GM12878 (cell line): ENCODE results near the gene KIAA0930.

Experiments used
- ATF2 ChIP-seq: IDR thresholded peaks from 2 replicates; pipeline ENCODE4 v1.6.1; 2012; ENCODE audit warnings: low read length, inconsistent platforms
- CTCF ChIP-seq, 3 experiments: IDR thresholded peaks in 2 of 3; conservative IDR thresholded peaks in 1 of 3; 2 replicates each; pipeline ENCODE4 v1.5.1; 2011; ENCODE audit warnings: low read depth in 3 of 3, low read length in 3 of 3, mild to moderate bottlenecking in 3 of 3, control low read depth in 2 of 3, moderate library complexity in 2 of 3, inconsistent platforms in 1 of 3, mixed read lengths in 1 of 3; ENCODE audit not compliant: control insufficient read depth in 2 of 3, insufficient read depth in 1 of 3; ENCODE audit errors: extremely low read depth in 1 of 3
- EP300 ChIP-seq, 2 experiments: fragments of 150-350 bp in 1 of 2; IDR thresholded peaks; 2 replicates each; pipeline ENCODE4 v1.6.1; 2011 to 2012; ENCODE audit warnings: low read depth in 2 of 2, low read length in 2 of 2, borderline replicate concordance in 1 of 2, improper control_type of control experiment in 1 of 2, inconsistent platforms in 1 of 2; ENCODE audit not compliant: control insufficient read depth in 1 of 2
- MAX ChIP-seq: IDR thresholded peaks from 2 replicates; pipeline ENCODE4 v1.6.1; 2012; ENCODE audit warnings: low read depth, low read length, improper control_type of control experiment
- POLR2A ChIP-seq: IDR thresholded peaks from 2 replicates; pipeline ENCODE4 v1.6.1; 2011; ENCODE audit warnings: low read depth, mild to moderate bottlenecking, low read length
- SUZ12 ChIP-seq: fragments of 200-600 bp; sonication (generic); IDR thresholded peaks from one replicate; pipeline ENCODE4 v1.6.1; 2018; ENCODE audit warnings: antibody characterized with exemption, mild to moderate bottlenecking; ENCODE audit not compliant: unreplicated experiment
- USF1 ChIP-seq: IDR thresholded peaks from 2 replicates; pipeline ENCODE4 v1.6.1; 2011; ENCODE audit warnings: borderline replicate concordance, low read depth, mild to moderate bottlenecking, moderate library complexity, mixed read lengths, low read length; ENCODE audit not compliant: insufficient read depth; ENCODE audit errors: extremely low read length

- TF ChIP-seq POLR2A: no peak
- no peak for TF ChIP-seq CTCF (IDR thresholded peaks at IDR 0.05 in 2 of 3, conservative IDR thresholded peaks at IDR 0.05 in 1 of 3; ENCODE audit: control insufficient read depth in 2 of 3, extremely low read depth in 1 of 3, insufficient read depth in 1 of 3, low read depth in 3 of 3, low read length in 3 of 3)
- TF ChIP-seq MAX: no peak
- TF ChIP-seq SUZ12: no peak
- no peak for TF ChIP-seq EP300 (IDR thresholded peaks at IDR 0.05; ENCODE audit: borderline replicate concordance in 1 of 2, control insufficient read depth in 1 of 2, low read depth in 2 of 2, low read length in 2 of 2)
- TF ChIP-seq ATF2: no peak
- TF ChIP-seq USF1: no peak
Measured at GRCh38 chr22:45196308-45196707, 44.4 kb downstream of the KIAA0930 start.
